Mesenteric fat pad (tissue), 1 donor: ENCODE results near the gene BRSK1. TPM values are rescaled to one million over a fixed set of nuclear protein-coding genes. Genes with fewer than 3 reads are reported as not detected.

Experiments used
- DNase-seq: peaks from one replicate; pipeline ENCODE4 v3.0.0-alpha.2; 2020; ENCODE audit warnings: low spot score
- long read RNA-seq: library from polyadenylated mRNA; unstranded; transcript quantifications from one replicate; pipeline ENCODE4 v2.0.0, GENCODE V29; 2020
- total RNA-seq: library from RNA; stranded (reverse); fragmentation: NEBNext Ultra II Directional; extraction: Animal tissue kit (Norgen Biotek cat#: 25700); gene quantifications from one replicate; pipeline ENCODE4 v1.2.1, GENCODE V29; 2021
- donor health status: DM: yes; HTN: yes; CAD: no.

BRSK1 gene
- 1.2 TPM for total RNA-seq
- long read RNA-seq = 0 reads

DNA sequence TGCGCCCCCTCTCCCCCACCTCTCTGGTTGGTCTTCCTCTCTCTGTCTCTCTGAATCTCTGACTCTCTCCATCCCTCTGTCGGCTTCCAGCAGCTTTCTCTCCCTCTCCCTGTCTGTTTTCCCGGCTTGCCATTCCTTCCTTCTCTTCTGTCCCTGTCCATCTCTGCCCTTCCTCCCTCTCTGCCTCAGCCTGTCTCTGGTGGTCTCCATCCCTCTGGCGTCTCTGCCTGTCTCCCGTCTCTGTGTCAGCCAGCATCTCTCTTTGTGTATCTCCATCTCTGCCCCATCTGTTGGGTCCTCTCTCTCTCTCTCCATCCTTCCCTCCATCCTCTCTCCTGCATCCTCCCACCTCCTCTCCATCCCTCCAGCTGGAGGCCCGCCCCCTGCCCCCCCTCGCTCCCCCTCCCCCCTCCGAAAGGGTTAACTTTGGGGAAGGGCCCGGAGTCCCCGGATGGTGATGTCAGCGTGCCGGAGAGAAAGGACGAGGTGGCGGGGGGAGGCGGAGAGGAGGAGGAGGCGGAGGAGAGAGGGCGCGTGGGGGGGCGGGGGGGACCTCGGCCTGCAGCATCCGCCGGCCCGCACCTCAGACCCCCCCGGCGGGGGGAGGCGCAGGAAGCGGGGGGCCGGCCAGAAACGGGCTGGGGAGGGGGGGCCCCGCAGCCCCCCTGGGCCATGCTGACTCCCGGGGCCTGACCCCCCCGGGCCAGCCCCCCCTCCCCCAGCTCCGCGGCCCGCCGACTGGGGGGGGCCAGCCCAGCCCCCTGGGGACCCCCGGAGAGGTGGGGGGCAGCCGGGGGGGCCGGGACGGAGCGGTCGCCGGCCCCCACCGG is at the start of gene BRSK1:
Gene BRSK1 (plus strand): TSS at position 450 of the 830 bp plus-strand sequence. CDS start 446 bp downstream, outside the sequence.
- no peak for DNase-seq

DNA sequence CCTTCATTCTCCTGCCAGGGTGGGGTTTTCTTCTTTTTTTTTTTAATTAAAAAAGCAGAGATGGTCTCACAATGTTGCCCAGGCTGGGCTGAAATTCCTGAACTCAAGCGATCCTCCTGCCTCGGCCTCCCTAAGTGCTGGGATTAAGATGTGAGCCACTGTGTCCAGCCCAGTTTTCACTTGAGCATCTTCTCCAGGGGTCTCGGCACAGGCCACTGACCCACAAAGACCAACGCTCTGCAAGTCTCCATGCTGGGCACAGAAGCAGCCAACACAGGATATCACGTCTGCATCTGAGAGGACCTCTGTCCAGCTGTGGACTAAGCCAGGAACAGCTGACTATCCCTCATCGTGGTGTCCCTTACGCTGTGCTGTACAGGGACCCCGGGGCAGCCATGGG is 45.8 kb upstream of the BRSK1 start:
- DNase-seq = no peak

DNA sequence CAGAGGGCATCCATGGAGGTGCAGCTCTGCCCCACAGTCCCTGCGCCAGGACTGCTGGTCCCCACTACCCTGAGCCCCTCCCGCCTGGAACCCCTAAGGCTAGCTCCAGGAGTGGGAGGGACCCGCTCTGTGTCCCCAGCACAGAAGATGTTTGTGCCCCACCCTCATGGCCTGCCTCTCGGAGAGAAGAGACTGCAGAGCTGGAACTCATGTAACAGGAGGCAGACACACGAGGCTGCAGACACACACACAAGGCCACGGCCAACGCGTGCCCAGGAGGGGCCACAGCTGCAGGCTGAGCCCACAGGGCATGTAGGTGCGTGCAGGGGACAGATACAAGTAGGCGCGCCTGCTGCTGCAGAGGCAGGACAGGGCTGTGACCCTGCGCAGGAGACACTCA is 44.8 kb upstream of the BRSK1 start:
- DNase-seq = no peak

- no peak for DNase-seq
Measured at GRCh38 chr19:55240713-55241020, 43.1 kb upstream of the BRSK1 start.

DNA sequence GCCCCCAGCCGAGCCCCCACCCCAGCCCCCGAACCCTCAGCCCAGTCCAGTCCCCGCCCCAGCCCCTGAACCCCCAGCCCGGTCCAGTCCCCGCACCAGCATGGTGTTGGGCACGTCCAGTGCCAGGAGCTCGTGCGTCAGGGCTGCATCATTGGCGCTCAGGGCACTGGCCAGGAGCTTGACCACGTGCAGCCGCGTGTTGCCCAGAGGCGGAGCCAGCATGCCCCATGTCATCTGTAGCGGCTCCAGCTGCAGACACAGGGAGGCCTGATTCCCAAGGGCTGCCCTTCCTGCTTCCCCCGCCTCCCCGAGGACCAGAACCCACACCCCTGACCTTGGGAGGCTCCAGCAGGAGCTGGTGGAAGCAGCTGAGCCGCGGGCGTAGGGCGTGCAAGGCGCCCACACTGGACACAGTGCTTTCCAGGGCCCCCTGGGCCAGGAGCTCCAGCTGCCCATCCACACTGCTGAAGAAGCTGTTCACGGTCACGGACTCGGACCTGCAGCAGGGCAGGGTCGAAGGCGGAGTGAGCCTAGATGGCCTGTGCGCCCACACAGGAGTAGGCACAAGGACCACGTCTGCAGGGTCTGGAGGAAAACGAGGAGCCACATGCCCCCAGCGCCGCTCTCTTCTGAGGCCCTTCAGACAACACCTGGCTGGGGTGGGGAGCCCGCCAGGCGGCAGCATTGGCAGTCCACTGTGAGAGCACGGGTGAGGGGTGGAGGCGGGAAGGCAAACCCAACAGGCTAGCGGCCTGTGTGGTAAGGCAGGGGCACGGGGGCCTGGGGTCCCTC is 42.5 kb upstream of the BRSK1 start:
- DNase-seq = no peak

GRCh38 chr19:55241935-55242464 is 41.8 kb upstream of the BRSK1 start:
- DNase-seq = no peak

- no peak for DNase-seq
Measured at GRCh38 chr19:55242517-55242916, 41.3 kb upstream of the BRSK1 start.

- DNase-seq = no peak
Measured at GRCh38 chr19:55244004-55244680, 39.7 kb upstream of the BRSK1 start.

DNA sequence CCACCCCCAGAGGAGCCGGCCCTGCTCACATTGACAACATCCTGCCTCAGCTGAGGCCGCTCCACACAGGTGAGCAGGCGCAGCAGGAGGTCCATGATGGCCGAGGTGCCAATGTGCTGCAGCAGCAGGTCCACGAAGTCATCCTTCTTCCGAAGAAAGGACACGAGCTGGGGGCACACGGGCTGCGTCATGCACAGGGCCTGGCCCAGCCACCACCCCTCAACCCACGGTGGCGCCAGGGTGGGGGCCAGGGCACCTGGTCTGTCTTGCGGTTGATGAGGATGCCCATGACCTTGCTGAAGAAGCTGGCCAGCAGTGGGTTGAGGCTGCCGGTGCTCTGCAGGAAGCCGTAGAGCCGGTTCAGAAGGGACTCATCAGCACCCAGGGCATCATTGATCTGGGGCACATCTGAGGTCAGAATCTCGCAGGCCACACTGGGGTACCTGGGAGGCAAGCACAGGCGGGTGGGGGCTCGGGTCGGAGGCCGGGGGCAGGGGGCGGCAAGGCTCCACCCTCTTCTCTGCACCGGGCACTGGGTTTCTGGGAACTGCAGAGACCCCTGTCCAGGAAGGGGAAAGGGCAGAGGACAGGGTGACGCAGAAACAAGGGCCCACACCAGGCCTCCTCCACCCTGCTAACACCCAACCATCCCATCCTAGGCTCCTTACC is 38.4 kb upstream of the BRSK1 start:
- no peak for DNase-seq

GRCh38 chr19:55246462-55247451 is 37.0 kb upstream of the BRSK1 start:
- no peak for DNase-seq

DNA sequence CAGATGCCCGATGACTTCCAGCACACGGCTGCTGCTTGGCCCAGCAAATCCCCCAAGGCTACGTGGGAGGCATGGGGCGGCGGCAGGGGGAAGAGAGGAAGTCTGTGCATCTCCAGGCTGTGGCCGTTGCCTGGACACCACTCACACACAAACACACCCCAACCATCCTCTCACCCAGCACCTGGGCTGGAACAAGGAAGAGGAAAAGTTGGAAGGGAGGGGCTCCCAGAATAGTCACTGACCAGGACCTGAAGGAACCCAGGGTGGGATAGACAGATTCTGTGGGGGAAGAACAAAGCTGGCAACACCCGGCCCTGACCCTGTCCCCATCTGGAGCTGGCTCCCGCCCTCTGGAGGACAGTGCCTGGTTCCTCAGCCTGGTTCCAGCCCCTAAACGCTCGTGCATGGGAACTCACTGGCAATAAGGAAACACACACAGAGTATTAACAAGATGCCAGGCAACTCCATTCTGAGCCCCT is 36.1 kb upstream of the BRSK1 start:
- no peak for DNase-seq

DNA sequence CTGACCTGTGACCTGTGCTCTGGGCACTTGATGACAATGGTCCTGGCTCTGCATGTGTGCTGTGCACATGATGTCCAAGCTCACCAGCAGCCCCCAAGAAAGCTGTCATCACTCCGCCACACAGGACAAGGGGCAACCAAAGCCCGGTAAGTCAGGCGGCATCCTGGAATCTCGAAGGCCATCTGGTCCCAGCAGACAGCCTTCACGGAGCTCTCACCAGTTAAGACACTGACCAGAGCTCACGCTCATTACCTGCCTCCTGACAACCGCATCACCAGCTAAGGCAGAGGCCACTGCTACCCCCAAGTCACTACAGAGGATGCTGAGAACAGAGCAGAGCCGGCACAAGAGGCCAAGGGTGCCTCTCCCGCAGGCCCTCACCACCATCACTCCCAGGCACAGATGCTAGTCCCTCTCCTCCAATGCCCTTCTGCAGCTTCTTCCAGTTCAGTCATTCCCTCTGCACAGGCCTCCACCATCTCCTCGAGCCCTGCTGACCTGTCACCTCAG is 35.6 kb upstream of the BRSK1 start:
- no peak for DNase-seq

DNA sequence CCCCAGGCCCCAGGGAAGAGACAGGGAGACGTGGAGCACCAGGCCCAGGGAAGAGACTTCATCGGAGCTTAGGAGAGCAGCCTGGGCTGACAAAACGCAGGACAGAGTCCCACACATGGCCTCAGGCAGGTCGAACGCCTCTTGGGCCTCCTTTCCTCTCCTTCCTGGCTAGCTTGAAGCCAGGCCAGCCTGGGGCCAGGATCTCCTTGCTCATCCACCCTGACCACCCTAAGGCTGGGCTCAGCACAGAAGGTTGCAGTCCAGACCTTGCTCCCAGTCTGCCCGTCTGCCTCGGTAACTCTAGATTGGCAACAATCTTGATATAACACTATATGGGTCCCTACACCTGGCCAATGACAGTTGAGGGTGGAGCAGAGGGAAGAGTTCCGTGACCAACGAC is 35.1 kb upstream of the BRSK1 start:
- no peak for DNase-seq

- DNase-seq = no peak
Measured at GRCh38 chr19:55249841-55250240, 34.0 kb upstream of the BRSK1 start.

DNA sequence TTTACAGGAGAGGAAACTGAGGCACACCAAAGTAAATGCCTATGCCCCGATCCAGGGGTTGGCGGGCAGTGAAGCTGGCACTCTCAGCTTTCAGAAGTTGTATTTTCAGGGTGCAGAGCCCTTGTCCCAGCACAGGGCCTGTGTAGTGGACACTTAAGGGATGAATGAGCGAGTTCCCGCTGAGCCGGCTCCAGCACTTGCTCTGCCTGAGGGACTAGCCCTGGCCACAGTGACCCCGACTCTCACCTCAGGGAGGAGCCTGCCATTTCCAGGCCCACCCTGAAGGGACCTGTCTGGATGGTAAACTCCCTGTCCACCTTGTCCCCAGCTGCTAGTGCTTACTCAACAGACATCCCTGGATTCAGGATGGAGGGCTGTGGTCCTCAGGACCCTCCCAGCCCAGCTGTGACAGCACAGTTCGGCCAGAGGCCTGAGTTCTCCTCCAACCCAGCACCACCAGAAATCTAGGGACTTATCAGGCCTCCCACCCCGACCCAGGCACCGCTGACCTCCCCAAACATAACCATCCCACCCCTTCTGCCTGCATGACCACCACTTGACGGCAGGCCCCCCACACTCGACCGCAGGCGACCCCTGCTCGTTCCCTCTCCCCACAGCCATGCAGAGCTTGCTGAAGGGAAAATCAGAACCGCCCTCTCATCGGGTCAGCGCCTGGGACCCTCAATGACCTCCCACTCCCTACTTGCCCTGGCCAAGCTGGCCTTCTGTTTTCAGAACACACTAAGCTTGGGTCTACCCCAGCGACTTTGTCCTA is 33.3 kb upstream of the BRSK1 start:
- no peak for DNase-seq

- DNase-seq = no peak
Measured at GRCh38 chr19:55251341-55252081, 32.3 kb upstream of the BRSK1 start.

GRCh38 chr19:55252760-55253663 is 30.8 kb upstream of the BRSK1 start:
- no peak for DNase-seq
